A549 (cell line): ENCODE data around the gene JPT1.
"Not testable (repeated sequence)": the region's sequence is repeated elsewhere in the genome, so short reads cannot be mapped to it uniquely, and the experiment has no call there.

Experiments used
- CTCF ChIP-seq: fragments of >200 bp; sonication (Bioruptor Twin); formaldehyde crosslinking; IDR thresholded peaks from 3 replicates; pipeline ENCODE4 v1.5.1; 2016
- ESRRA ChIP-seq: fragments of 150-350 bp; IDR thresholded peaks from 2 replicates; pipeline ENCODE4 v1.6.1; 2014; ENCODE audit warnings: mild to moderate bottlenecking, low read length, borderline replicate concordance
- PBX3 ChIP-seq: IDR thresholded peaks from 2 replicates; pipeline ENCODE4 v1.6.1; 2012
- RCOR1 ChIP-seq: fragments of 150-350 bp; IDR thresholded peaks from 2 replicates; pipeline ENCODE4 v1.6.1; 2014; ENCODE audit warnings: antibody characterized with exemption, low read length, low read depth
- RFX5 ChIP-seq: fragments of 450-650 bp; IDR thresholded peaks from 2 replicates; pipeline ENCODE4 v1.7.1; 2014; ENCODE audit warnings: antibody characterized with exemption, mild to moderate bottlenecking, moderate library complexity
- TP53 ChIP-seq: fragments of 250-450 bp; sonication (Bioruptor Pico); IDR thresholded peaks from 2 replicates; pipeline ENCODE4 v1.5.0; 2021; ENCODE audit warnings: mild to moderate bottlenecking, moderate library complexity

- not testable (repeated sequence) for TF ChIP-seq CTCF, RCOR1, ESRRA, PBX3, RFX5, TP53
Observed at GRCh38 chr17:75164606-75165005, 10.3 kb upstream of the JPT1 start.
